AG10803 (cell line): ENCODE results near the gene ITFG2.

Source experiments
- DNase-seq: peaks from one replicate; pipeline ENCODE4 v3.0.0; 2010; ENCODE audit warnings: low read depth
- H3K4me3 ChIP-seq: 2 replicates; pipeline ENCODE4 v1.5.1; 2011; ENCODE audit warnings: mild to moderate bottlenecking, low read length, control low read depth
- TF ChIP-seq, protein P1 (sequence below): conservative IDR thresholded peaks from 2 replicates; pipeline ENCODE4 v1.5.1; 2011; ENCODE audit warnings: mild to moderate bottlenecking, low read length, control low read depth, inconsistent platforms

The ITFG2 gene

DNA sequence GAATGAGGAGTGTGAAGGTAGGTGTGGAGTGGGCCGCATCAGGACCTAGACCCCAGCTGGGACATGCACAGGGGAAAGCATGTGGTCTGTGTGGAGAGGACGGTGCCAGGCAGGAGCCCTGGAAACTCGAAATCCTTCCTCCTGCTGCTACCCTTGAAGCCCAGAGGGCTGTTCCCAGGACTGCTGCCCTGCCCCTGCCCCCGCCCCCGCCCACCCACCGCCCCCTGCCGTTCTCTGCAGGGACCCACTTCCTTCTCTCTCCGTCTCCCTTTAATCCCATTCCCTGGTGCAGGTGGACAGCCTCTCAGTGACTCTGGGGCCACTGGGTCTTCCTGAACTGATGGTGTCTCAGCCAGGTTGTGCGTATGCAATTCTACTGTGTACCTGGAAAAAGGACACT, 8.0 kb downstream of the ITFG2 start:
- no peak for DNase-seq
- no peak overlapping the region for H3K4me3 ChIP-seq
- TF ChIP-seq, protein P1, sequence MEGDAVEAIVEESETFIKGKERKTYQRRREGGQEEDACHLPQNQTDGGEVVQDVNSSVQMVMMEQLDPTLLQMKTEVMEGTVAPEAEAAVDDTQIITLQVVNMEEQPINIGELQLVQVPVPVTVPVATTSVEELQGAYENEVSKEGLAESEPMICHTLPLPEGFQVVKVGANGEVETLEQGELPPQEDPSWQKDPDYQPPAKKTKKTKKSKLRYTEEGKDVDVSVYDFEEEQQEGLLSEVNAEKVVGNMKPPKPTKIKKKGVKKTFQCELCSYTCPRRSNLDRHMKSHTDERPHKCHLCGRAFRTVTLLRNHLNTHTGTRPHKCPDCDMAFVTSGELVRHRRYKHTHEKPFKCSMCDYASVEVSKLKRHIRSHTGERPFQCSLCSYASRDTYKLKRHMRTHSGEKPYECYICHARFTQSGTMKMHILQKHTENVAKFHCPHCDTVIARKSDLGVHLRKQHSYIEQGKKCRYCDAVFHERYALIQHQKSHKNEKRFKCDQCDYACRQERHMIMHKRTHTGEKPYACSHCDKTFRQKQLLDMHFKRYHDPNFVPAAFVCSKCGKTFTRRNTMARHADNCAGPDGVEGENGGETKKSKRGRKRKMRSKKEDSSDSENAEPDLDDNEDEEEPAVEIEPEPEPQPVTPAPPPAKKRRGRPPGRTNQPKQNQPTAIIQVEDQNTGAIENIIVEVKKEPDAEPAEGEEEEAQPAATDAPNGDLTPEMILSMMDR: no peak

DNA sequence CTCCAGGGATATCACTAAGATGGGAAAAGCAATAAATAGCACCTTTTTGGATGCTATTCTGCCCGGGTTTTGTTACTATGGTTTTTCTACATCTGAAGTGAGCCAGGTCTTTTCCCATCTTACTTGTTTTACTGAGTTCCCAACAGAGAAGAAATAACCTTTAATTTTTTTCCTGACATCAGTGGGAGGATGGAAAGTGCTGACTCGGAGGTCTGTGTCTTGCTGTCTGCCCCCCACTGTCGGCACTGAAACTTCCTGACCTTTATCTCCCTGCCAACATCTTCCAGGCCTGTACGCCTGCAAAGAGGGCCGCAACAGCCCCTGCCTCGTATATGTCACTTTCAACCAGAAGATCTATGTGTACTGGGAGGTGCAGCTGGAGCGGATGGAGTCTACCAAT, 11.0 kb downstream of the ITFG2 start:
- H3K4me3 ChIP-seq: no peak overlapping the region
- TF ChIP-seq, protein P1: no peak
- no peak for DNase-seq

DNA sequence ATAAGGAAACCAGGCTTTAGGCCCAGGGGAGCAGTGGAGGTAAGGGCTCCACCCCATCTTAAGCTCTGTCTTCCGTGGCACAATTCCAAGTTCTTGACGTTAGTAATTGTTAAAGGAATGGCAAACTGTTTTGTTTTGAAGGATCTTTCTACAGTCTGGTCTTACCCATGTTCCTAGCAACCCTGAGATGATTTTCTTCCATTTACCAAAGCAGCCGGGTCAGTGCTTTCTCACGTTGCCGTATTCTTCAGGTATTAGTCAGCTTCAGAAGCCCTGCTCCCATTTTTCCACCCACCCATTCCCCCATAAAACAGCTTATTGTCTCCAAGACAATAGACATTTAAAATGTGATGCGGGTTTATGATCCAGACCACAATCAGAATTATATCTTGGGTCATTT, 12.1 kb downstream of the ITFG2 start:
- no peak for DNase-seq
- TF ChIP-seq, protein P1: no peak
- no peak overlapping the region for H3K4me3 ChIP-seq

DNA sequence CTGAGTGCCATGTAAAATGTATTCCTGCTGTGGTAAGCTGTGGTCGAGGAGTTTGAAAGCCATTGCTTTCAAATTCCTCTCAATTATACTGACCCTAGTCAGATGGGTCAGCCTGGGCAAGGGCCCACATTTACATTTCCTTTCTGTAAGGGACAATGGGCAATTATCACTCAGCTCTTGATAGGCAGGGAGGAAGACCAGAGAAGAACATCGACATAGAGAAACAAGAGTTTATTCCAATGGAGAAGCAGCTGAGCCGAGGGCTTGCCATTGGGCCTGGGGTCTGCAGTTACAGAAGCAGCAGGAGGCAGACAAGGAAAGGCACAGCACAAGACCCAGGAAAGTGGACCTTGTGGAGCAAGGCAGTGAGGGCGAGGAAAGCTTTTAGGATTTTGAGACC, 12.7 kb downstream of the ITFG2 start:
- DNase-seq: no peak
- TF ChIP-seq, protein P1: no peak
- H3K4me3 ChIP-seq: no peak overlapping the region

DNA sequence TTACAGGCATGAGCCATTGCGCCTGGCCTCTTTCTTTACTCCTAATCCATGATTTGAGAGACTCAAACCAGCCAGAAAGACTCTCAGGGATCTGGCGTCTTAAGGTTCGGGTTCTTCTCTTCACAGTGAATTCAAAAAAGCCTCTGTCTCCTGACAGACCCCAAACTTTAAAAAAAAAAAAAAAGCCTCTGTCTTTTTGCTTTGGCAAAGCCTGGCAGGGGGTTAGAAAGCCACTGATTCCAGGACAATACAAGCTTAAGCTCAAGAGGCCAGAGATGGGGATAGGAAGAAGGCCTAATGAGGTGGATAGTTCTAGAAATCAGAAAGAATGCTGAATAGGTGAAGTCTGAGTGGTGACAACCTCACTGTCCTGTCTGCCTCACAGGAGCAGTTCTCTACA, 13.6 kb downstream of the ITFG2 start:
- DNase-seq: no peak
- TF ChIP-seq, protein P1: no peak

DNA sequence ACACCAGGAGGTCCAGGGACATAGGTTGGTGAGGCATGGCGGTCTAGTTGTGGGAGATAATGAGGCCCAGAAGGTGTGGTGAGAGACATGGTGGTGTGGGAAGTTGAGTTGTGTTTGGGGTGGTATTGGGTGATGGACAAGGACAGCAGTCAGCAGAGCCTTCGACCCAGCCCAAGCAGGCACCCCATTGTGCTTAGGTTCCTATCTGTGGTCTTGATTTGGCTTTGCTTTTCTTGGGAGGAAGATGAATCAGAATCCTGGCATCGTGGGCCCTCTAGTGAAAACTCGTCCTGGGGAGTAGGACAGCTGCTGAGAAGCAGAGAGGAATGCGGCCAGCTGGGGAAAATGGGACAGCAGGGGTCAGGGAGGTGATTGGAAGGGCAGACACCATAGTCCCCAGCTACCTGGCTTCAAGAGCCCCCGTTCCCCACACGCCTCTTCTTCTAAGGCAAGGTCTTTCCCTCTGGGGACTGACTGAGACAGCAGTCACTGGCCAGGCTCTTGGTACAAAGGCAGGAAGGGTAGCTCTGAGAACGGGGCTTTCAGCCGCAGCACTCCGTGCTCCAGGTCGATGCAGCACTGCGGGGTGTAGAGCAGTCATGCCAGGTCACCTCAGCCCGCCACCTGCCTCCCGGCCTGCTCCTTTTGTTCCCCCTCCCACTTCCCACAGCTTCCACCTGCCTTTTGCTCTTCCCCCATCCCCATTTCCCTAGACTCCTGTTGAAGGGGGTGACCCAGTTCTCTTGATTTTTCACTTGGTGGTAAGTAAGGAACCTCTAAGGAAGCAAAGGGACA, 14.4 kb downstream of the ITFG2 start:
- TF ChIP-seq, protein P1: no peak
- no peak overlapping the region for H3K4me3 ChIP-seq
- no peak for DNase-seq

More for the DNA sequence above, 13.6 kb downstream of the ITFG2 start:
- no peak overlapping the region for H3K4me3 ChIP-seq

DNA sequence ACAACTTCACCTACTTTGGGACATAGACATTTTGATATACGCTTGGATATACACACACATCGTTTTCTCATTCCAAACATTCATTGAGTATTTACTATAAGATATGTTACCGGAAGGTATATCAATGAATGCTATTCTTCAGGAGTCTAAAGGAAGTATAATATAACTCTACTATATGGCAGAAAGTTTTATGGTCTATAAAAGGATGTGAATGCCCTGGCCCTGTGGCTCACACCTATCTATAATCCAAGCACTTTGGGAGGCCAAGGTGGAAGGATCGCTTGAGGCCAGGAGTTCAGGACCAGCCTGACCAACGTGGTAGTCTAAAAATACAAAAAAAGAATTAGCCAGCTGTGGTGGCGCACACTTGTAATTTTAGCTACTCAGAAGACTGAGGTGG, 16.8 kb downstream of the ITFG2 start:
- H3K4me3 ChIP-seq: no peak overlapping the region
- DNase-seq: no peak
- TF ChIP-seq, protein P1: no peak
